Left renal cortex interstitium (tissue), 4 donors: ENCODE data around the gene BRMS1. TPM values are rescaled to one million over a fixed set of nuclear protein-coding genes. Genes with fewer than 3 reads are reported as not detected.
"Not testable (repeated sequence)": the region's sequence is repeated elsewhere in the genome, so short reads cannot be mapped to it uniquely, and the experiment has no call there.

Experiments
- DNase-seq, 4 donors: peaks; one replicate each; pipeline ENCODE4 v3.0.0-alpha.2; 2013; ENCODE audit warnings: low read depth in 4 of 4, low spot score in 2 of 4, missing footprints in 1 of 4
- polyA plus RNA-seq, 4 donors: library from polyadenylated mRNA; unstranded; fragments of 120-200 nt; gene quantifications; one replicate each; pipeline ENCODE4 v1.2.1, GENCODE V29; 2013; ENCODE audit not compliant: insufficient read length in 4 of 4

Gene BRMS1
- polyA plus RNA-seq, 4 donors: 30.8 to 38.6 (median 34.8) TPM

- peak; percentile 81 to 95 (median 92) for DNase-seq
These were observed 32.2 kb downstream of the BRMS1 start for GRCh38 chr11:66312549-66313320.

- DNase-seq: peak in 3 of 4 donors; percentile 78 to 92 (median 89)
These were observed 32.8 kb downstream of the BRMS1 start for GRCh38 chr11:66311965-66312548.

DNA sequence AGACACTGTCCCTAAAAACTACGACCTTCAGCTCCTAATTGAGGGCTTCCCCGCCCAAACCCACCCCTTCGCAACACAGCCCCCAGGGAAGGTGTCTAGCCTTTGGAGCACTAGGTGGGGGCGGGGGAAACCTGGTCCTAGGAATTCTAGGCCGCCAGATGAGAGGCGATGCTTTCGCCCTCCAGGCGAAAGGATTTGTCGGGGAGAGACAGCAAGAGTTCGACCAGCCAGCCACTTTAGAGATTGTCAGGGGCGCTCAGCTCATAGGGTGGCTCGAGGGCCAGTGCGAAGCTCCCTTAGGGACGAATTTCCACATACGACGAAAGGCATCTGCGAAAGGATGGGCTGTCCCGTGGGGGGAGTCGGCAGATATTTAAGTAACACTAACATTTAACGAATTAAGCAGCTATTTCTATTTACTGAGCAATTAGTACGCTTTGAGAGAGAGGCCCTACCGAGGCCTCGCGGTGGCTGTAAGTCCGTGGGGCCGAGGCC is 33.4 kb downstream of the BRMS1 start:
- no peak for DNase-seq

- DNase-seq: not testable (repeated sequence)
These were observed 34.0 kb downstream of the BRMS1 start for GRCh38 chr11:66310803-66311440.

GRCh38 chr11:66310324-66310723 is 34.6 kb downstream of the BRMS1 start:
- DNase-seq: no peak

DNA sequence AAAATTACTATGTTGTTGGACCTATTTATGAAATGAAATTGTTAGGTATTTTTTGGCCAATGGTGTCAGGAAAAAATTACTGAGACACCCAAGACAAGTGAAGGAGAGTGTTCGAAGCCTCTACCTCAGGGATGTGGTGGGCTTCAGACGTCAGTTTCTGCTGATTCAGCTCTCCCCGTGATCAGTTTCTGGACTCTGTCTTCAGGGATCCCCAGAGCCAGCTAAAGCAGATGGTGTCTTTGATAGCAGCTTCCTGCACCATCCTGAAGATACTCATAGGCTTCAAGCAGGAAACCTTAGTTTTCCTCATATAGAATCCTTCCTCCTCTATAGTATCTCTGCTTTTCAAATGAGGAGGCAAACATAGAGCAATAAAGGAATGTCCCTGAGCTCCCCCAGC is 35.4 kb downstream of the BRMS1 start:
- no peak for DNase-seq

DNA sequence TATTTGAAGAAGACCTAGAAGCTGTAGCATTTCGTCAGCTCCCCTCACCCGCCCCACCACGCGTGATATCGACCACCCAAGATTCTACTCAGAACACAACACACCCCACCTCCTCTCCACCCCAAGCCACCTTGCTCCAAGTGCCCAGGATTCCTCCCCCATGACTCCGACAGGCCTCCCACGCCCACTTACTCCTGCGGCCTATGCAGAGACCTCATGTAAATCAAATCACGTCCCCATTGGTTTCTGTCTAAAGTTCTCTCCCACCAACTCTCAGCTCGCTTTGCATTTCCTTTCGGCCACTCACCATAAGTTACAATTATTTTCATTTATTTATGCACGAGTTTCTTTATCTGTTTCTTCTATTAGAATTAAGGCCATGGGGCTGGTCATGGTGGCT is 42.2 kb downstream of the BRMS1 start:
- DNase-seq: no peak

- DNase-seq: no peak
These were observed 45.7 kb downstream of the BRMS1 start for GRCh38 chr11:66299186-66299585.

- DNase-seq: no peak
These were observed 47.3 kb downstream of the BRMS1 start for GRCh38 chr11:66297610-66298009.

GRCh38 chr11:66294626-66295620 is 50.0 kb downstream of the BRMS1 start:
- DNase-seq: no peak

DNA sequence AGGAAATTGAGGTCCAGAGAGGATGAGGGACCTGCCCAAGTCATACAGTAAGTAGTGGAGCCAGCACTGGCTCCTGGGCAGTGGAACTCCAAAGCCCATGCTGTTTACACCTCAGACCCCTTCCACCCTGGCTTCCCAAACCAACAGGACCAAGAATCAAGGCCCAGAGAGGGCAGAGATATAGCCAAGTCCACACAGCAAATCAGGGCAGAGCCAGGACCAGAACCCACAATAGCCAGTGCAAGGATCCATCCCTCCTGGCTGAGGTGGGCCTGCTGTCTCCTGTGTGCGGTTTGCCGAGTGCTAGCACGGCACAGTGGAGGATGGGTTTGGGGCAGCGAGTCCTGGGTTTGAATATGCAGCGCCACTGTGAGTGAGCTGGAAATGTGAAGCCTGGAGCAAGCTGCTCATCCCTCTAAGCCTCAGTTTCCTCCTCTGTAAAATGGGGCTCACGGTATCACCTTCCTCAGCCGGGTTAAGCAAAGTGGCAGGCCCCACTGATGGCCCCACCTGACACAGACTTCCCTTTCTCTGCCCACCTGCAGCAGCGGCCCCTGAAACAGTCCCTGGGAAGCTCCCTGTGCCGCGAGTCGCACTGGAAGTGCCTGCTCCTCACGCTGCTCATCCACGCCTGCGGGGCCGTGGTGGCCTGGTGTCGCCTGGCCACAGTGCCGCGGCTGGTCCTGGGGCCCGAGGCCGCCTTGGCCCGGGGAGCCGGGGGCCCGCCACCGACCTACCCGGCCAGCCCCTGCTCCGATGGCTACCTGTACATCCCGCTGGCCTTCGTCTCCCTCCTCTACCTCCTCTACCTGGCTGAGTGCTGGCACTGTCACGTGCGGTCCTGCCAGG is 50.9 kb downstream of the BRMS1 start:
- no peak for DNase-seq

DNA sequence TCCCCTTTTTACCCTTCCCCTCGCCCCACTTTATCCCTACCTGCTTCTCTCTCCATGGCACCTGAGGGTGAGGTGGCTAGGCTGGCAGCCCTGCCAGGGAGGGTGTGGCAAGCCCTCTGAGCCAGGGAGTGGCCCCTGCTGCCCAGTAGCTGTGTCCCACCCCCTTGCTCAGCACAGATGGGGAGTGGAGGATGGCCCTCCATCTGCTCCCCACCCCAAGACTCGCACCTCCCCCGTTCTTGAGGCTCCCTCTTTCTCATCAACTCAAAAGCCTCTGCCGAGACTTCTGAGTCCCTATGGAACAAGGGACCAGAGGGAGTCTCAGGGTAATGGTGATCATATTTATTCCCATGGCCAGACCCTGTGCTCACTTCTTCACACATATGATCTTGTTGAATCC is 51.6 kb downstream of the BRMS1 start:
- no peak for DNase-seq

GRCh38 chr11:66292543-66293332 is 52.2 kb downstream of the BRMS1 start:
- DNase-seq: no peak

- no peak for DNase-seq
These were observed 53.0 kb downstream of the BRMS1 start, which contains the start of gene TMEM151A for GRCh38 chr11:66291706-66292542. TSS of gene TMEM151A (plus strand) at chr11:66291894. CDS start at chr11:66292014, 120 bp downstream.

DNA sequence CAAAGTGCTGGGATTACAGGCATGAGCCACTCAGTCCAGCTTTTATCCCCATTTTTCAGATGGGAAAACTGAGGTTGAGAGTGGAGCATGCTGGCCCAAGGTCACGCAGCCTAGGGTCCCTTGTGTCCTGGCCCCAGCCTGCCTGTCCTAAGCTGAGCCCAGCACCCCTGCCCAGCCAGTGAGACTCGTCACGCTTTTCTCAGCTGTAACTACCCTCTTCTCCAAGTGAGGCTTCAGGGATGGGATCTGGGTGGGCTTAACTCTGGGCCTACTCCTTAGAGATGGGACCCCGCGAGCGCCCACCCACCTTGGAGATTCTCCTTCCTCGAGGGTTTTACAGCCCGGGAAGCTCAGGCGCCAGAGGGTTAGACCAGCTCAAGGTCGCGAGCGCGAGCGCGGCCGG is 53.6 kb downstream of the BRMS1 start:
- no peak for DNase-seq

DNA sequence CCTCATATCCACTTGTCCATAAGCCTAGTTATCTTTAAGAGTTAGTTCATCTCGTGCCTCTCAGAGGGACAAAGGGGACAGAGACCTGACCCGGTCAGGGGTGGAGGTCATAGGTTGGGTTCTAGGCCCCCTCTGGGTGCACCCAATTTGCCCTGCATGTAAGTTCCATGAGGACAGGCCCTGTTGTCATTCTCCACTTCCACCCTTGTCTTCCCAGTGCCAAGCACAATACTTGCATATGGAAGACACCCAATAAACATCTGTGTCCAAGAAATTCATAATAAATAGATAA is 54.6 kb downstream of the BRMS1 start:
- no peak for DNase-seq

GRCh38 chr11:66289548-66290329 is 55.2 kb downstream of the BRMS1 start:
- peak; percentile 72 to 79 (median 75) for DNase-seq
